Chondrocyte (in vitro differentiated cells): Measurements from ENCODE around the gene TNIP1. TPM values are rescaled to one million over a fixed set of nuclear protein-coding genes. Genes with fewer than 3 reads are reported as not detected.

Experiments used
- DNase-seq: peaks from one replicate; pipeline ENCODE4 v3.0.0; 2021; ENCODE audit warnings: mixed read lengths, low spot score
- H3K27ac Mint-ChIP-seq: one replicate; pipeline ENCODE4 v1.8.0; 2021; ENCODE audit warnings: mild to moderate bottlenecking, moderate library complexity, mixed read lengths; ENCODE audit not compliant: unreplicated experiment
- H3K27me3 Mint-ChIP-seq: 2 replicates; pipeline ENCODE4 v1.8.0; 2021; ENCODE audit warnings: low read depth, mixed read lengths
- H3K36me3 Mint-ChIP-seq: 2 replicates; pipeline ENCODE4 v1.8.0; 2021; ENCODE audit warnings: low read depth, mixed read lengths
- H3K4me1 Mint-ChIP-seq: 2 replicates; pipeline ENCODE4 v1.8.0; 2021; ENCODE audit warnings: low read depth, mild to moderate bottlenecking, mixed read lengths
- H3K4me3 Mint-ChIP-seq: one replicate; pipeline ENCODE4 v1.8.0; 2021; ENCODE audit warnings: mild to moderate bottlenecking, moderate library complexity, mixed read lengths; ENCODE audit not compliant: unreplicated experiment
- H3K9me3 Mint-ChIP-seq: 2 replicates; pipeline ENCODE4 v1.8.0; 2021; ENCODE audit warnings: low read depth, mixed read lengths
- total RNA-seq: library from RNA; stranded (reverse); gene quantifications from 3 replicates; pipeline ENCODE4 v1.2.1, GENCODE V29; 2021
- TF ChIP-seq, protein P1 (sequence below): fragments of 200-600 bp; sonication (generic); IDR thresholded peaks from 2 replicates; pipeline ENCODE4 v1.5.0; 2021; ENCODE audit warnings: antibody characterized with exemption, mild to moderate bottlenecking, moderate library complexity

Gene TNIP1
- total RNA-seq, 1 donor from 2014 or later = 75.6 TPM

DNA sequence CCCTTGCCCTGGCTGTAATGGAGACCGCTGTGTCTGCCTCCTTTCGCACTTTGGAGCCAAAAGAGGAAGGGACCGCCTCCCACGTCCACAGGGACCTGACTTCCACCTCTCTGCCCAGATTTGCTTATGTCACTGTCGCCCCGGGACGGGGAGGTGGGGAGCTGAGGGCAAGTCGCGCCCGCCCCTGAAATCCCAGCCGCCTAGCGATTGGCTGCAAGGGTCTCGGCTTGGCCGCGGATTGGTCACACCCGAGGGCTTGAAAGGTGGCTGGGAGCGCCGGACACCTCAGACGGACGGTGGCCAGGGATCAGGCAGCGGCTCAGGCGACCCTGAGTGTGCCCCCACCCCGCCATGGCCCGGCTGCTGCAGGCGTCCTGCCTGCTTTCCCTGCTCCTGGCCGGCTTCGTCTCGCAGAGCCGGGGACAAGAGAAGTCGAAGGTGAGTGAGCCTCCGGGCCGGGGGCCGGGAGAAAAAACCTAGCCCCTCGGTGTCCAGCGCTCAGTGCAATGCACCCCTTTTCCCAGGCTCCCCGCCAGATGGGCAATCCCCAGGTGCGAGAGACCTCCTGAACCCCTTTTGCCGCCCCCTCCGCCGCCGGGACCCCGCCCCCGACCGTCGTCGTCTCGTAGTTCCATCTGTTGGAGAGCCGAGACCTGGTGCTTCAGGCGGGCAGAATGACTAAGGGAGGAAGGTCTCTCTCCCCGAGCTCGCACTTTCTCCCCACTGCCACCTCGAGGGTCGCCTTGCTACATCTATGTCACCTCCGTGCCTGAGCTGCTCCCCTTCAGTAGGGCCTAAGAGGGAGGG, 60.3 kb downstream of the TNIP1 start, which contains the start of gene GPX3:
Gene GPX3, plus strand, starts transcription at position 288 of the 807 bp plus-strand sequence. Its CDS starts 64 bp downstream, at position 352.
- TF ChIP-seq, protein P1, sequence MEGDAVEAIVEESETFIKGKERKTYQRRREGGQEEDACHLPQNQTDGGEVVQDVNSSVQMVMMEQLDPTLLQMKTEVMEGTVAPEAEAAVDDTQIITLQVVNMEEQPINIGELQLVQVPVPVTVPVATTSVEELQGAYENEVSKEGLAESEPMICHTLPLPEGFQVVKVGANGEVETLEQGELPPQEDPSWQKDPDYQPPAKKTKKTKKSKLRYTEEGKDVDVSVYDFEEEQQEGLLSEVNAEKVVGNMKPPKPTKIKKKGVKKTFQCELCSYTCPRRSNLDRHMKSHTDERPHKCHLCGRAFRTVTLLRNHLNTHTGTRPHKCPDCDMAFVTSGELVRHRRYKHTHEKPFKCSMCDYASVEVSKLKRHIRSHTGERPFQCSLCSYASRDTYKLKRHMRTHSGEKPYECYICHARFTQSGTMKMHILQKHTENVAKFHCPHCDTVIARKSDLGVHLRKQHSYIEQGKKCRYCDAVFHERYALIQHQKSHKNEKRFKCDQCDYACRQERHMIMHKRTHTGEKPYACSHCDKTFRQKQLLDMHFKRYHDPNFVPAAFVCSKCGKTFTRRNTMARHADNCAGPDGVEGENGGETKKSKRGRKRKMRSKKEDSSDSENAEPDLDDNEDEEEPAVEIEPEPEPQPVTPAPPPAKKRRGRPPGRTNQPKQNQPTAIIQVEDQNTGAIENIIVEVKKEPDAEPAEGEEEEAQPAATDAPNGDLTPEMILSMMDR = no peak
- Mint-ChIP-seq H3K4me3 (peak within 1 kb of the TSS; percentile 69), H3K9me3 (no peaks in the 10 kb centered on the region), H3K27me3 (no peaks in the 10 kb centered on the region), H3K4me1 (peaks cover 20% of the 10 kb centered on the region), H3K27ac (no peak within 1 kb of the TSS), H3K36me3 (no peaks in the 10 kb centered on the region)
- DNase-seq = no peak

DNA sequence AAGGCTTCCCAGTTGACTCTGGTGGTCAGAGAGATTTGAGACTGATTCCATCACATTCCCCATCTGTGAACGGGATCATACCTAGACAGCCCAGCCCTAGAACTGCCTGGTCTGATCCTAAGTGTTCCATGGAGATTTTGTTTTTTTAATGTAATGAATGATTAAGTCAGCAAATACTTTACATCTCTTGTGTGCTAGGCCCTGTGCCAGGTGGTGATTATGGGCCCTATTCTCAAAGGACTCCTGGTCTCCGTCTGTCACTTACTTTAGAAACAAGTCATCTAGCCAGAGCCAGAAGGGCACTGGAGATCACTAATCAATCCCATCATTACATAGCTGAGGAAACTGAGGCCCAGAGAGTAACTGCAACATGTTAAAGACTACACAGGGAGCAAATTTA, 61.5 kb downstream of the TNIP1 start:
- Mint-ChIP-seq H3K36me3 (no peaks in the 10 kb centered on the region), H3K9me3 (no peaks in the 10 kb centered on the region), H3K4me1 (peaks cover 20% of the 10 kb centered on the region), H3K4me3 (no peak overlapping the region), H3K27me3 (no peaks in the 10 kb centered on the region), H3K27ac (no peak overlapping the region)
- no peak for DNase-seq
- TF ChIP-seq, protein P1 = no peak

DNA sequence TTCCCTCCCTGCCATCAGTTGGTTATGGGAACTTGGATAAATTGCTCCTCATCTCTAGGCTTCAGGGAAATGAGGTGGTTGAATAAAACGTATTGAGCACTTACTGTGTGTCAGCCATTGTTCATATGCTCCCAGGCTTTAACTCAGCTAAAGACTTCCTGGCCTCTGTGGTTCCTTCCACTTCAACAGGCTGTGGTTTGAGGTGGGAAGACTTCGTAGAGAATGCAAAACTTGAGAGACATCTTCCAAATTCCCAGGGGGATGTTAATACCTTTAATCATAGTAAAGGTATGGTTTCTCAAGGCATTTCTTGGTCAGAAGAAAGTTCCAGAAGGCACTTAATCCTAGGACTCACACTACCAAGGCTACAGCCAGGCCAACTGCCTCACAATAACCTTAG, 62.0 kb downstream of the TNIP1 start:
- Mint-ChIP-seq H3K27ac (no peak overlapping the region), H3K4me1 (peaks cover 20% of the 10 kb centered on the region), H3K9me3 (no peaks in the 10 kb centered on the region), H3K4me3 (no peak overlapping the region), H3K36me3 (no peaks in the 10 kb centered on the region), H3K27me3 (no peaks in the 10 kb centered on the region)
- no peak for DNase-seq
- TF ChIP-seq, protein P1 = no peak

DNA sequence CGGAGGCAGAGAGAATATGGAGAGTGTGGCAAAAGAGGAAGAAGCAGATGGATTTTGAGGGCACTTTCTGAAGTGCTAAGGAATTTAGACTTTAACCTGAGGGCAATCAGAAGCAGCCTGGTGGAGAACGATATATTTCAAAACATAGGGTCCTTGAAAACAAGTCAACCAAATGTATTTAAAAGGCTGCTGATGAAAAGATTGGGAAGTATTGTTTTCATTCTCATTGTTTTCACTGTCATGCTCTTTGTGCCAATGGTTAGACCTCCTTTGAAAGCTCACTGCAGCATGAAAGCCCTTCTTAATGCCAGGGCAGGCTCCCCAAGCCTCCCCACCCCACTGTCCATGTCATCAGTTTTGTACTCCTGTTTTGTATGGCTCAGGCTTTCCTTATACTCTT, 62.9 kb downstream of the TNIP1 start:
- H3K4me3 Mint-ChIP-seq = no peak overlapping the region
- no peak overlapping the region for H3K27ac Mint-ChIP-seq
- H3K36me3 Mint-ChIP-seq = no peaks in the 10 kb centered on the region
- no peaks in the 10 kb centered on the region for H3K27me3 Mint-ChIP-seq
- TF ChIP-seq, protein P1 = no peak
- H3K4me1 Mint-ChIP-seq = peaks cover 20% of the 10 kb centered on the region
- DNase-seq = no peak
- H3K9me3 Mint-ChIP-seq = no peaks in the 10 kb centered on the region

DNA sequence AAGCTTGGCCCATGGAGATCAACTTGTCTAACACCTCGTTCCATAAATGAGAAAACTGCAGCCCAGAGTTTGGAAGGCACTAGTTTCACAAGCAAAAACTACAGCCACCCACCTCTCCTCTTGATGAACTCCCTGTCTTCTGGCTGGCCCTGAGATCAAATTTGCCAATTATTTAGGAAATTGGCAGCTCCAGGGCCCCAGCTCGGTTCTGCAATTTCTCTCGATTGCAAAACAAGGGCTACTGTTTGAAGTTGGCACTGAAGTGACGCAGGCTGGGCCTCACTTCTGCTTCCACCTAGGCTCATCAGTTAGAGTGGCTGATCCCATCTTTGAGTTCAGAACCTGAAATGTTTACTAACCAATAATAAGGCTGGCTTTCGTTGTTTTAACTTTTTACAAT, 64.1 kb downstream of the TNIP1 start:
- H3K36me3 Mint-ChIP-seq = no peaks in the 10 kb centered on the region
- H3K9me3 Mint-ChIP-seq = no peaks in the 10 kb centered on the region
- no peak overlapping the region for H3K27ac Mint-ChIP-seq
- H3K4me1 Mint-ChIP-seq = peaks cover 20% of the 10 kb centered on the region
- no peak overlapping the region for H3K4me3 Mint-ChIP-seq
- peaks cover 1% of the 10 kb centered on the region for H3K27me3 Mint-ChIP-seq
- no peak for DNase-seq
- TF ChIP-seq, protein P1 = no peak
